HL-60 (cell line): ENCODE results near the gene ACAD10.

Experiments used
- DNase-seq, 2 experiments: peaks; one replicate each; pipeline ENCODE4 v3.0.0-alpha.2; 2010 to 2020; ENCODE audit warnings: low read depth in 1 of 2, low spot score in 1 of 2
- H3K27ac ChIP-seq: fragments of 250-450 bp; sonication (Bioruptor Pico); replicated peaks from 2 replicates; pipeline ENCODE4 v1.5.1; 2020; ENCODE audit warnings: mild to moderate bottlenecking, moderate library complexity
- H3K27me3 ChIP-seq: fragments of 250-450 bp; sonication (Bioruptor Pico); 2 replicates; pipeline ENCODE4 v1.5.1; 2021; ENCODE audit warnings: mild to moderate bottlenecking, moderate library complexity; ENCODE audit not compliant: insufficient read depth, poor library complexity, severe bottlenecking
- H3K4me3 ChIP-seq: replicated peaks from 2 replicates; pipeline ENCODE4 v1.5.1; 2011; ENCODE audit warnings: mild to moderate bottlenecking, control low read depth, low read length; ENCODE audit not compliant: insufficient read depth
- GABPA ChIP-seq: IDR thresholded peaks from 2 replicates; pipeline ENCODE4 v1.6.1; 2012; ENCODE audit warnings: low read depth
- POLR2AphosphoS5 ChIP-seq: IDR thresholded peaks from 2 replicates; pipeline ENCODE4 v1.6.1; 2012; ENCODE audit warnings: low read depth
- REST ChIP-seq: IDR thresholded peaks from 2 replicates; pipeline ENCODE4 v1.6.1; 2012; ENCODE audit warnings: low read depth; ENCODE audit not compliant: insufficient replicate concordance
- SPI1 ChIP-seq: IDR thresholded peaks from 2 replicates; pipeline ENCODE4 v1.6.1; 2012; ENCODE audit warnings: low read depth, mild to moderate bottlenecking, borderline replicate concordance
- TF ChIP-seq, protein P1 (sequence below): IDR thresholded peaks from one replicate; pipeline ENCODE4 v1.5.1; 2011; ENCODE audit warnings: low read length, control low read depth, inconsistent platforms; ENCODE audit not compliant: insufficient read depth

Gene ACAD10

GRCh38 chr12:111691262-111691661, 5.4 kb downstream of the ACAD10 start:
- Histone ChIP-seq H3K27ac (no peak overlapping the region), H3K27me3 (no peaks in the 10 kb centered on the region), H3K4me3 (no peak overlapping the region)
- TF ChIP-seq SPI1 (no peak), GABPA (no peak), POLR2AphosphoS5 (no peak), REST (no peak)
- TF ChIP-seq, protein P1, sequence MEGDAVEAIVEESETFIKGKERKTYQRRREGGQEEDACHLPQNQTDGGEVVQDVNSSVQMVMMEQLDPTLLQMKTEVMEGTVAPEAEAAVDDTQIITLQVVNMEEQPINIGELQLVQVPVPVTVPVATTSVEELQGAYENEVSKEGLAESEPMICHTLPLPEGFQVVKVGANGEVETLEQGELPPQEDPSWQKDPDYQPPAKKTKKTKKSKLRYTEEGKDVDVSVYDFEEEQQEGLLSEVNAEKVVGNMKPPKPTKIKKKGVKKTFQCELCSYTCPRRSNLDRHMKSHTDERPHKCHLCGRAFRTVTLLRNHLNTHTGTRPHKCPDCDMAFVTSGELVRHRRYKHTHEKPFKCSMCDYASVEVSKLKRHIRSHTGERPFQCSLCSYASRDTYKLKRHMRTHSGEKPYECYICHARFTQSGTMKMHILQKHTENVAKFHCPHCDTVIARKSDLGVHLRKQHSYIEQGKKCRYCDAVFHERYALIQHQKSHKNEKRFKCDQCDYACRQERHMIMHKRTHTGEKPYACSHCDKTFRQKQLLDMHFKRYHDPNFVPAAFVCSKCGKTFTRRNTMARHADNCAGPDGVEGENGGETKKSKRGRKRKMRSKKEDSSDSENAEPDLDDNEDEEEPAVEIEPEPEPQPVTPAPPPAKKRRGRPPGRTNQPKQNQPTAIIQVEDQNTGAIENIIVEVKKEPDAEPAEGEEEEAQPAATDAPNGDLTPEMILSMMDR: no peak
- no peak for DNase-seq

GRCh38 chr12:111692575-111693210, 6.8 kb downstream of the ACAD10 start:
- H3K4me3 ChIP-seq: no peak overlapping the region
- peak in 1 of 2 experiments; percentile 29 for DNase-seq
- H3K27ac ChIP-seq: no peak overlapping the region
- H3K27me3 ChIP-seq: no peaks in the 10 kb centered on the region
- no peak for TF ChIP-seq POLR2AphosphoS5
- TF ChIP-seq REST: no peak
- TF ChIP-seq SPI1: no peak
- TF ChIP-seq, protein P1: no peak
- no peak for TF ChIP-seq GABPA

DNA sequence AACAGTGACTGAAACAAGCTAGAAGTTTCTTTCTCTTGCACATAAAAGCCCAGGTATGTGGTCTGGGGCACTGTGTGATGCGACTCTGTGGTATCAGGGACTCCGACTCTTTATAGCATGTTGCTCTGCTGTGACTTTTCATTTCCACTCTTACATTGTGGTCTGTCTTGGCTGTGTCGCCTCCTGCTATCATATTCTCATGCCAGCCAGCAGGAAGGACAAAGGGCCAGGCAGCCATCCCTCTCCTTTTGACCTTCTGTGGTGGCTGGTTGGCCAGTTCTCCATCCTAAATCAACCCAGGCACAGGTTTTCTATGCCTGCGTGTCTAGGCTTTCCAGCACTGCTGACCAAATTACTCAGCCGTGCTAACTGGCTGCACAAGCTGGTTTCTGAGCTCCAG, 8.0 kb downstream of the ACAD10 start:
- DNase-seq: no peak
- Histone ChIP-seq H3K27ac (no peak overlapping the region), H3K27me3 (no peaks in the 10 kb centered on the region), H3K4me3 (no peak overlapping the region)
- TF ChIP-seq GABPA (no peak), POLR2AphosphoS5 (no peak), SPI1 (no peak), REST (no peak)
- TF ChIP-seq, protein P1: no peak
